ENCODE measurements around the gene NPEPPS.

Gene NPEPPS

GRCh38 chr17:47630614-47631013, 99.7 kb downstream of the NPEPPS start:
- no peak for DNase-seq

DNA sequence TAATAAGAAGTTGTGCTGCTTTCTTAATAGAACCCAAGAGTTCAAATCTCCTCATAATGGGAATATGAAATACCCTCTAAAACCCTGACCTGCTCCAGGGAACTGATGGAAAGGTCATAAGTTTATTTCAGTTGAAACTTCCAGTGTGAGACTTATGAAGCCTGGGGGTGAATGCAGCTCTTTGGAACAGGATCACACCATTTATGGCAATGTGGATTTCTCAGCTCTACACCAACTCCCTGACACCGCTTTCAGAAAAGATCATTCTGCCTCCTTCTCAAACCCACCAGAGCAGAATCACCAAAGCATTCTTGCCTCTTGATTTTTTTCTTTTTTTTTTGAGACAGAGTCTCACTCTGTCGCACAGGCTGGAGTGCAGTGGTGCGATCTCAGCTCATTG, 102.1 kb downstream of the NPEPPS start:
- DNase-seq: no peak

DNA sequence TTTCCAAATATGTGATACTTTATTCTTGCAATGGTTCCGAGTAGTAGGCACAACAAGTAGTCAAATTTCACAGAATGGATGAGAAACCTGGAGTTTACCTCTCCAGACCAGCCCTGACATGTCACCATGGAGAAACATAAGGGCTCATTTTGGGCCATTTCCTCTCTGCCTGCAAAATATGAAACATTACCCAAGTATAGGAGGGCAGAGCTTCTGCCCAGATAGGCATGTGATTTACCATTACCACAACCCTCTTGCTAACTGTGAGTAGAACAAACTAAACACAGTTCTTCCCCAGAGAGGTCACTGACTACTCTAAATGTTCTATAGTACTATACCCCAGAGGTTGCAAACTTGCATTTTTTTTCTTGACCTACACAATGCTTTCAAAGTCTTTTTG, 103.1 kb downstream of the NPEPPS start:
- no peak for DNase-seq

DNA sequence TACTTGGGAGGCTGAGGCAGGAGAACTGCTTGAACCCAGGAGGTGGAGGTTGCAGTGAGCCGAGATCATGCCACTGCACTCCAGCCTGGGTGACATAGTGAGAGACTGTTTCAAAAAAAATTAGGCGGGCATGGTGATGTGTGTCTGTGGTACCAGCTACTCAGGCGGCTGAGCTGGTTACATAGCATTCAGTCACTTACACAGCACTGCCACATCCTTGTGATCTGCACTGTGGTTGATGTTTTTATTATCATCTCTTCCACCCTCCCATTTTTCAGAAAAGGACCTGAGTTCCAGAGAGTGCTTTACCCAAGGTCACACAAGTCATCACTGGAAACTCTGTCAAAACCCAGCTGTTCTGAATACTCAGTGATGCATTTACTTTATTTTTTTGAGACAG, 104.0 kb downstream of the NPEPPS start:
- no peak for DNase-seq

DNA sequence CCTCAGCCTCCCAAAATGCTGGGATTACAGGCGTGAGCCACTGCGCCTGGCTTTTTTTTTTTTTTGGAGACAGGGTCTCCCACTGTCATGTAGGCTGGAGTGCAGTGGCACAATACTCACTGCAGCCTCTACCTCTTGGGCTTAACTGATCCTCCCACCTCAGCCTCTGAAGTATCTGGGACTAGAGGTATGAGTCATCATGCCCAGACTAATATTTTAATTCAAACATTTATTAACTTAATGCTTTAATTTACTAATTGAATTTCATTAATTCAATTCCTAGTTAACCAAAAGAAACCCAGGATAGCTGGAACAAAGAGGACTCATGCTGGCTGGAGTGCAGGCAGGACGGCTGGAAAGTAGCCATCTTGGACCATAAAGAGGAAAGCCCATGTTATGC, 104.8 kb downstream of the NPEPPS start:
- DNase-seq: no peak

DNA sequence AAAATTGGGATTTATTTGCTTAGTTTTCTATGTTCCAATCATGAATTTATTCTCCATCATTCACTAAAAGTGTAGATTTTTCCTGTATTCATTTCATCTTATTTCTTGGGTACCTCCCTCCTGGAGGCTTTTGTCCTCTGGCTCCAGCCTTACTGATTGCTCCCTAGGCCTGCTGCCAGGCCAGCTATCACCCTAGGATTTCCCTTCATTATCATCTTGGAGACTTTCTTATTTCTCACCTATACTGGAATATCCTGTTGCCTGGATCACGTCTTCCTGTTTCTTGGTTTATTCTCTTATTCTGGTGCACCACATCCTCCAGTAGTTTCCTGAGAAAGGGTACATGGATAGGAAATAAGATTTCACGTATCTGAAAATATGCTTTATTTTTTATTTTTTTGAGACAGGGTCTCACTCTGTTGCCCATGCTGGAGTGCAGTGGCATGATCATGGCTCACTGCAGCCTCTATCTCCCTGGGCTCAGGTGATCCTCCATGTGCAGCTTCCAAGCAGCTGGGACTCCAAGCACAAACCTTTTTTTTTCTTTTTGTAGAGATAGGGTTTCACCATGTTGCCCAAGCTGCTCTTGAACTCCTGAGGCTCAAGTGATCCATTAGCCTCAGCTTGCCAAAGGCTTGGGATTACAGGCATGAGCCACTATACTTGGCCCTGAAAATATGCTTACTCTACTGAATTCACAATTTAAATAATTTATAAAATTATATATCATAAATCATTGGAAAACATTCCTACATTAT, 105.5 kb downstream of the NPEPPS start:
- DNase-seq: no peak

DNA sequence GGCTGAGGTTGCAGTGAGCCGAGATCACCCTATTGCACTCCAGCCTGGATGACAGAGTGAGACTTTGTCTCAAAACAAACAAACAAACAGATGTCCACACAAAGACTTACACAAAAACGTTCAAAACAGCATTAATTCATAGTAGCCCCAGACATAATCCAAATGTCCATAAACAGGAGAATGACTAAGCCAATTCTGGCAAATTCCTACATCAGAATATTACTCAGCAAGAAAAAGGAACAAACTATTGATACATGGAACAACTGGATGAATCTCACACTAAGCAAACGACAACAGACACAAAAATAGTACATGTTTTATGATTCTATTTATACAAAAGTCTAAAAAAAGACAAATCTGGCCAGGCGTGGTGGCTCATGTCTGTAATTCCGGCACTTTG, 108.0 kb downstream of the NPEPPS start:
- DNase-seq: no peak

DNA sequence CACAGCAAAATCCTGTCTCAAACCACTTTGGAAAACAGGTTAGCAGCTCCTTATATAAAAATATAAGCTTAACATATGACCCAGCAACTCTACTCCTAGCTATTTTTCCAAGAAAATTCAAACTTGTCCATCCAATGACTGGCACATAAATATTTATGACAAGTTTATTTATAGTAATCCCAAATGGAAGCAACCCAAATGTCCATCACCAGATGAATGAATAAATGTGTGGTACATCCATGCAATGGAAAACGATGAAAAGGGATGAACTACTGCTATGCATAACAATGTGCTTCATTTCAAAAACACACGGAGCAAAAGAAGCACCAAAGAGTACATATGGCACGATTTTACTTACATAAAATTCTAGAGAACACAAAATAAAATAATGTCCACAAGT, 109.2 kb downstream of the NPEPPS start:
- DNase-seq: no peak

- DNase-seq: no peak
These were observed 110.3 kb downstream of the NPEPPS start for GRCh38 chr17:47641202-47641601.

DNA sequence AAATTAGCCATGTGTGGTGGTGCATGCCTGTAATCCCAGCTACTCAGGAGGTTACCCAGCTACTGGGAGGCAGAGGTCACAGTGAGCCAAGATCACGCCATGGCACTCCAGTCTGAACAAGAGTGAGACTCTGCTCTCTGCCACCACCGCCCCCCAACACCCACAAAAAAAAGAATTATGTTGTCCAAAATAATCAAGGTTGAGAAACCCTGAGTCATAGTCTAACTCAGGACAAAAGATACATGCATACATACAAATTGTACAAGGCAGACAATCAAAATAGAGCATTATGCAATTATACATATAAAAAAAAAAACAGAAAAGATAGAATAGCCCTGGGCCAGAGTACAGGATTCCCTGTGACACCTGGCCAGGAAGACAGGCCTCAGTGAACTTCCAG, 112.2 kb downstream of the NPEPPS start:
- no peak for DNase-seq

DNA sequence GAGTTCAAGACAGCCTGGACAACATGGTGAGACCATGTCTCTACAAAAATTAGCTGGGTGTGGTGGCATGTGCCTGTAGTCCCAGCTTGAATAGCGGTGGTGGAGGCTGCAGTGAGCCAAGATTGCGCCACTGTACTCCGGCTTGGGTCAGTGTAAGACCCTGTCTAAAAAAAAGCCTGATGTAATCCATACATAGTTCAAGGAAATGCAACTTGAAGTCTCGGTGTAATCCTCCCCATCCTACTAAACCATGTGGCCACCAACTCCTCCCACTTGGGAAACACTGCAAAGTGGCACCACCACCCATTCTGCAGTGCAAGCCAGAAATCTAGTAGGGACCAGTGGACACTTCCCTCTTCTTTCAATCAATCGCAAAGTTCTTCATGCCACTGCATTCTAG, 113.4 kb downstream of the NPEPPS start:
- no peak for DNase-seq

DNA sequence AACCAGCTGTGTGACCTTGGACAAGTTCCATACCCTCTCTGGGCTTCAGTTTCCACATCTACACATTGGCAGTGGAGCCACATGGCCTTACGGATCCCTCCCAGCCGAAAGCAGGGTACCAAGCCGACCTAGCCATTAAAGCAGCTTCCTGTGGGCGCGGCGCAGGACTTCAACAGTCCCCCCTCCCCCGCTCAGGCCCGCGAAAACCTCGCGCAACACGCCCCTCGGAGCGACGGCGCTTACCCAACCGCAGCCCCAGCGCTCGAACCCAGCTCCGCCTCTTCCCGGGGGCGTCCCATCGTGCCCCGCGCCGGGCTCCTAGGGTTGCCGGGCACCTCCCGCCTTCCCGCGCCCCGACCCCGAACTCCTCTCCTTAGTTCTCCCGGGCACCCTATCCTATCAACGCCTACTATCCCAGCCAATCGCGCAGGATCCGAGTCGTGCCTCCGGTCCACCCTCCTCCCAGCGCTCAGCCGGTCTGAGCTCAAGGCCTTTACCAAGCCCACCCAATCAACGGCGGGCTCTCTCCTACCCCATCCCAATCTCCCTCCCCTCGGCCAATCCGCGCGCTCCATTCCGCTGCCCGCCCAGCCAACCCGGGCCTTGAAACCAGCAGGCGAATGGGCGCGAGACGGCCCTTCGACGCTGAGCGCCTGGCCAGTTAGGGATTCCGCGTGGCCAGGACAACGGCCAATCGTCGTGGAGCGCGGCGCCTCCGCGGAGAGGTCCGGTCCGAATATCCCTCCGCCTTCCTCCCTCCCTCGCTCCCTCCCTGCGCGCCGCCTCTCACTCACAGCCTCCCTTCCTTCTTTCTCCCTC, 118.5 kb downstream of the NPEPPS start, which contains the start of gene KPNB1:
KPNB1 (plus strand) TSS at position 767 of the 819 bp plus-strand sequence. CDS start 326 bp downstream, outside the sequence.
- peak; percentile 100 for DNase-seq

DNA sequence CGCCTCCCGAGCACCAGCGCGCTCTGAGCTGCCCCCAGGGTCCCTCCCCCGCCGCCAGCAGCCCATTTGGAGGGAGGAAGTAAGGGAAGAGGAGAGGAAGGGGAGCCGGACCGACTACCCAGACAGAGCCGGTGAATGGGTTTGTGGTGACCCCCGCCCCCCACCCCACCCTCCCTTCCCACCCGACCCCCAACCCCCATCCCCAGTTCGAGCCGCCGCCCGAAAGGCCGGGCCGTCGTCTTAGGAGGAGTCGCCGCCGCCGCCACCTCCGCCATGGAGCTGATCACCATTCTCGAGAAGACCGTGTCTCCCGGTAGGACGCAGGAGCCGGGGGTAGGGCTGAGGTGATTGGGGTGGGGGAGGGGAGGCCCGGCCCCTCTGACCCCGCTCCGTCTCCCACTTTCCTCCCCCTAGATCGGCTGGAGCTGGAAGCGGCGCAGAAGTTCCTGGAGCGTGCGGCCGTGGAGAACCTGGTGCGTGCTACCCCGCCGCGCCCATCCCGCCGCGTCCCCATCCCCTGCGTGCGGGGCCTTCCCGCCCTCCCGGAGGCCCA, 119.1 kb downstream of the NPEPPS start:
- no peak for DNase-seq

DNA sequence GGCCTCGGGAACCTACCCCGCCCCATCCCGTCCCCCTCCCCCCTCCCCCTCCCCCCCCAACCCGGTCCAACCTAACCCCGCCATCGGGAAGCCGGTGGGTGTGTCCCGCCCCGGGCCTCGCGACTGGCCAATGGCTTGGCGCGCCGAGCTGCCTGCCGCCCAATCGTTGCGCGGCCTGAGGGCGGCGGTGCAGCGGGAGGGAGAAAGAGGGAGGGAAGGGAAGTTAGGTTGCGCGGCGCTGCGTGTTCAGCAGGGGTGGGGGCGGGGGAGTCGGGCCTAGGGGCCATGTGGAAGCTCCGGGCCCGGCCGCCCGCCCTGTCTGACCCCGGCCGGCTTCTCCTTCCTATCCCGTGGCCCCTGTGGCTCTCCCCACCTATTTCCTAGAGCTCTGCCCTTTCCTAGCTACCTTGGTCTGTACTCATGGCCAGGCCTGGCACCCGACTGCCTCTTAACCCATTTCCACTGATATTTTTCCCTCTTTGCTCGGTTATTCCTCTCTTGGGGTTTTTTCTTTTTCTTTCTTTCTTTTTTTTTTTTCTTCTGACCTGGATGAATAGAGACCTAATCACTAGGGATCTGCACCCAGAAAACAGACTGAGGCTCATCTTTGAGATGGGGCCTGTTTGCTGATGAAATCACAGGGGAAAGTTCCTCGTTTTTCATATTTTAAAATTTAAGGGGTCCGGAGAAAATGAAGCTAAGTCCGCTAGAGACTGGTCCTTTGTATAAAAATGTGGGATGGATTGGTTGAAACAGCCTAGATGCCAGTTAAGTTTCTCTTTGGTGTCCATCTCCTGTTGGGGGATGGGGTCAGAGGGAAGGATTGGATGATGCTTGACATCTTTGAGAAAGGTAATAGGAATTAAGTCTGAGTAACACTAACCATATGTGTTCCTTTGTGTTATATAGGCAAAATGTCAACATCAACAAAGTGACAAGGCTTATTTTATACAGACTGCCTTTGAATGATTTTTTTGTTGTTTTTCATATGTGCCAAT, 119.9 kb downstream of the NPEPPS start:
- peak; percentile 99 for DNase-seq

DNA sequence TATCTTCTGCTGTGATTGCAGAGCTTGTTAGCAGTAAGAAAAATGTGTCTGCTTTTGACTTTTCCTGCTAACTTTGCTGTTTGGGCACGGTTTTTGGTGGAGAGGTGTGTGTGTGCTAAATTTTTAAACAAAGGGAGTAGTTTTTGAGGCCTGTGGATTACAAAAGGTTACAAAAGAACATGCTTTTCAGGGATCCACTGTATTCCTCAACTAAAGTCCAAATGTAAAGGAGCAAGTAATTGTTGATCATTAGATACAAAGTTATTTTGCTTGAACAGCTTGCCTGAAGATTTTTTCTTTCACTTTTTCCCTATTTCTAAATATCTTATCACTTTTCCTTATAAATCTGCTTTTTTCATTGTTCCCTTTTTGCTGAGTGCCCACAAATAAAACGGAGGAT, 120.8 kb downstream of the NPEPPS start:
- DNase-seq: no peak

- no peak for DNase-seq
These were observed 121.7 kb downstream of the NPEPPS start for GRCh38 chr17:47652570-47652969.

DNA sequence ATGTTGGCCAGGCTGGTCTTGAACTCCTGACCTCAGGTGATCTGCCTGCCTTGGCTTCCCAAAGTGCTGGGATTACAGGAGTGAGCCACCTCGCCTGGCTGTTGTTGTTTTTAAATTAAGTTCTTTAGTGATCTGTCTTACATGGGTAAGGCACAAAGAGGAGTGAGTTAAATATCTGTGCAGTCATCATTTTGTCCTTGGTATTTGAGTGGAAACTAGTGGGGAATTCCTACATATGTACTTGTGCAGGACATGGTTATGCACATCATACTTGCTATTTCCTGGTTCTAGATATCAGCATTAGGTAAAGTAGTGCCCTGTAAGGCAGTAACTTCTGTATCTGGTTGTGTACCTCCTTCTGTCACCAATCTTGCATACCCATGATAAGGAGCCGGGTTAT, 122.5 kb downstream of the NPEPPS start:
- no peak for DNase-seq

GRCh38 chr17:47654991-47655390, 124.1 kb downstream of the NPEPPS start:
- no peak for DNase-seq

GRCh38 chr17:47660064-47660492, 129.2 kb downstream of the NPEPPS start:
- no peak for DNase-seq

DNA sequence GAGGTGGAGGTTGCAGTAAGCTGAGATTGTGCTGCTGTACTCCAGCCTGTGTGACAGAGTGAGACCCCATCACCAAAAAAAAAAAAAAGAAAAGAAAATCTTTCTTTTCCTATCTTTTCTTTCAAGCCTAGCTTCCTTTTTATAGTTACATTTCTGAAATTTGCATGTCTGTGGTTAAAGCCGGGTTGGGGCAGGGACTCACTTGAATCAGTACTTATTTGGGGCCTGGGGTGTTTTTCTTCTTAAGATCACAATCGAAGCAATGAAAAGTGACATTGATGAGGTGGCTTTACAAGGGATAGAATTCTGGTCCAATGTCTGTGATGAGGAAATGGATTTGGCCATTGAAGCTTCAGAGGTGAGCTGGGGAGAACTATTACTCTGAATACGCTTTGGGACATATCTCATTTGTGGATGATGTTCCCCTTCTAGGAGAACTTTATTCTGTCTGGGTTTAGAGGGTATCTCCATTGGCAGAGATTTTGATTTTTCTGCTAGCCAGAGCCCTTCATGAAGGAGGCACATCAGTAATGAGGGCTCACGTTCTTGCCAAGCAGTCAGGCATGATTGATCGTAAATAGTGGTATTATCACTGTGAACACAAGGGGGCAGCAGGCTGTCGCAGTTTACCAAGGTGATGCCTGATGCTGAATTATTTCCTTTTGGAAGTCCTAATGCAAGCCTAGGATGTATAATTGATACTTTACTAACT, 133.2 kb downstream of the NPEPPS start:
- peak; percentile 71 for DNase-seq

DNA sequence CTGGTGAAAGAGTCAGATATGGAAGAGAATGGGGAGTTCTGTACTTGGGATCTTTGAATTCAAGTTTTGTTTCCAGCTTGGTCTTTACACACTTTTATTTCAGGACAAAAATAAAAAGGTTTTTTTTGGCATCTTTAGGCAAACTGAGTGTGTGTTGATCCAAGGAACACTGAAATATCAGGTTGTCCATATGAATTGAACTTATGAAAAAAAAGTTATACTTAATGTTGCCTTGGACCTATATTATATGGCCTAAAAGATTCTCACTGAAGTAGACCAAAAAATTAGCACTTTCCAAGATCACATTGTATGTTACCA, 133.7 kb downstream of the NPEPPS start:
- DNase-seq: no peak

DNA sequence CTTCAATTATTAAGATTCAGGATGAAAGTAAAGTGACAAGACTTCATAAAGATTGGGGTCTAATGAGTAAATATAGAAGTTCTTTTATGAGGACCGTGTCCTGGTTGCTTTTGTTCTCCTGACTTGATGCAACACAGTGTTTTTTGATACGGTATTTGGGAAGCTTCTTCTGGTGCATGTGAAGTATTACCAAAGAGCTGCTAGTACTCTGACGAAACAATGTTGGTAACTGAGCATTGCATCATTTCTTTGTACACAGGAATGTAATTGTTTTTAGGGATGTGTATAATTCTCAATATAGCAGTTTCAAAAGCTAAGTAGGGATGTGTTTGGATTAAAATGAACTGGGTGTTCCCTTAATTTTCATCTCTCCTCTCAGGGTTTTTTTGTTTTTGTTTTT, 134.7 kb downstream of the NPEPPS start:
- DNase-seq: no peak

Data from NCI-H69 (cell line).